K562 (cell line): ENCODE data around the gene PCID2. TPM values are rescaled to one million over a fixed set of nuclear protein-coding genes. Genes with fewer than 3 reads are reported as not detected.

Experiments used
- ATAC-seq: fragments of 200-7000 bp; cut with Tn5 transposase; 3 replicates; pipeline ENCODE4 v1.9.1; 2020; ENCODE audit warnings: moderate library complexity
- BruUV-seq: library from RNA; stranded (reverse); fragments of 400-500 nt; replicated peaks from 2 replicates; lab custom pipeline; 2021; lab: Mats Ljungman, UMichigan
- CTCF ChIA-PET: fragments of 300-600 bp; formaldehyde crosslinking; extraction: SDS; loops from one replicate; lab custom pipeline; 2021; ENCODE audit warnings: low intra/inter-chr PET ratio; lab: Yijun Ruan, JAX
- POLR2A ChIA-PET: fragments of 300-600, 350-650 bp; sonication (Branson Sonifier 250); formaldehyde crosslinking; extraction: SDS; loops from one replicate; lab custom pipeline; 2021; ENCODE audit warnings: antibody characterized with exemption, inconsistent platforms; lab: Yijun Ruan, JAX
- DNase-seq, 4 experiments: peaks; one replicate each; pipeline versions ENCODE4 v3.0.0 to v3.0.0-alpha.2; 2011 to 2018; ENCODE audit warnings: low spot score in 3 of 4, mixed read lengths in 3 of 4; ENCODE audit errors: extremely low read depth in 1 of 4
- FAIRE-seq: peaks from 2 replicates; lab custom pipeline; 2011; peaks lifted over from hg19 to GRCh38; lab: Jason Lieb, UNC
- H2AFZ ChIP-seq: 2 replicates; pipeline ENCODE4 v1.6.0; 2011; ENCODE audit warnings: low read depth, low read length, control low read depth, inconsistent platforms
- H3K27ac ChIP-seq: fragments of 200-600 bp; 3 replicates; pipeline ENCODE4 v1.8.0; 2011; ENCODE audit warnings: low read depth, mild to moderate bottlenecking, control low read depth, inconsistent platforms, low read length, moderate library complexity, mixed read lengths; ENCODE audit errors: extremely low read depth
- H3K27me3 ChIP-seq, 2 experiments: fragments of 300-600 bp in 1 of 2; 2 replicates in 1 of 2; 3 replicates in 1 of 2; pipeline versions ENCODE4 v1.6.0 to v1.8.0; 2011; ENCODE audit warnings: inconsistent platforms in 2 of 2, low read length in 2 of 2, mild to moderate bottlenecking in 1 of 2, mixed read lengths in 1 of 2, moderate library complexity in 1 of 2; ENCODE audit not compliant: control insufficient read depth in 2 of 2, insufficient read depth in 2 of 2
- H3K36me3 ChIP-seq: fragments of 300-600 bp; 3 replicates; pipeline ENCODE4 v1.8.0; 2011; ENCODE audit warnings: mild to moderate bottlenecking, low read length, inconsistent platforms; ENCODE audit not compliant: control insufficient read depth, insufficient read depth
- H3K4me1 ChIP-seq, 2 experiments: fragments of 200-600 bp in 1 of 2; replicated peaks in 1 of 2; 2 replicates in 1 of 2; 3 replicates in 1 of 2; pipeline versions ENCODE4 v1.5.1 to v1.8.0; 2011; ENCODE audit warnings: inconsistent platforms in 2 of 2, low read length in 2 of 2, mild to moderate bottlenecking in 1 of 2, mixed read lengths in 1 of 2, moderate library complexity in 1 of 2; ENCODE audit not compliant: control insufficient read depth in 2 of 2, insufficient read depth in 2 of 2
- H3K4me2 ChIP-seq: 2 replicates; pipeline ENCODE4 v1.6.1; 2011; ENCODE audit warnings: low read length, control low read depth, inconsistent platforms, mixed read lengths; ENCODE audit not compliant: insufficient read depth
- H3K4me3 ChIP-seq: fragments of 200-600 bp; sonication (generic), shearing (Covaris generic); 2 replicates; pipeline ENCODE4 v1.5.1; 2016; ENCODE audit warnings: control low read depth, inconsistent platforms
- H3K79me2 ChIP-seq: fragments of 200-600 bp; 3 replicates; pipeline ENCODE4 v1.8.0; 2011; ENCODE audit warnings: low read length, inconsistent platforms; ENCODE audit not compliant: control insufficient read depth, insufficient read depth
- H3K9ac ChIP-seq, 2 experiments: 2 replicates each; pipeline versions ENCODE4 v1.6.0 to v1.6.1; 2011; ENCODE audit warnings: low read depth in 2 of 2, low read length in 2 of 2, control low read depth in 1 of 2, inconsistent platforms in 1 of 2, mild to moderate bottlenecking in 1 of 2, mixed read lengths in 1 of 2; ENCODE audit not compliant: insufficient read depth in 1 of 2
- H3K9me1 ChIP-seq: one replicate; pipeline ENCODE4 v1.6.0; 2011; ENCODE audit warnings: inconsistent platforms, mild to moderate bottlenecking, low read length, moderate library complexity; ENCODE audit not compliant: control insufficient read depth, insufficient read depth
- H3K9me3 ChIP-seq: replicated peaks from 2 replicates; pipeline ENCODE4 v1.5.1; 2011; ENCODE audit warnings: low read depth, low read length, inconsistent platforms; ENCODE audit not compliant: control insufficient read depth, insufficient read depth
- H4K20me1 ChIP-seq: replicated peaks from 2 replicates; pipeline ENCODE4 v1.6.1; 2011; ENCODE audit warnings: low read length, inconsistent platforms, mixed read lengths; ENCODE audit not compliant: control insufficient read depth, insufficient read depth
- CTCF ChIP-seq, 3 experiments: IDR thresholded peaks in 2 of 3; conservative IDR thresholded peaks in 1 of 3; 2 replicates each; pipeline ENCODE4 v1.5.1; 2011 to 2012; ENCODE audit warnings: low read length in 3 of 3, mild to moderate bottlenecking in 3 of 3, control low read depth in 2 of 3, improper control_type of control experiment in 1 of 3, inconsistent platforms in 1 of 3, low read depth in 1 of 3, mixed read lengths in 1 of 3, moderate library complexity in 1 of 3; ENCODE audit not compliant: insufficient read depth in 2 of 3
- HDAC8 ChIP-seq: fragments of 450-650 bp; IDR thresholded peaks from 2 replicates; pipeline ENCODE4 v1.6.1; 2016; ENCODE audit warnings: mild to moderate bottlenecking, missing genetic modification characterization, moderate library complexity, missing compliant biosample characterization
- KLF6 ChIP-seq: fragments of 250-450 bp; sonication (Bioruptor Pico); IDR thresholded peaks from 2 replicates; pipeline ENCODE4 v1.4.0; 2020; ENCODE audit warnings: mild to moderate bottlenecking, moderate library complexity, borderline replicate concordance
- LCOR ChIP-seq: sonication (generic); formaldehyde crosslinking; IDR thresholded peaks from 2 replicates; pipeline ENCODE4 v1.8.0; 2022; ENCODE audit warnings: mild to moderate bottlenecking, missing genetic modification reagents
- POLR2G ChIP-seq: fragments of 200-400 bp; formaldehyde crosslinking; IDR thresholded peaks from 2 replicates; pipeline ENCODE4 v1.6.1; 2017; ENCODE audit warnings: low read depth, mild to moderate bottlenecking, antibody characterized with exemption, low read length, moderate library complexity
- RCOR1 ChIP-seq, 2 experiments: IDR thresholded peaks; 2 replicates each; pipeline ENCODE4 v1.6.1; 2012; ENCODE audit warnings: low read depth in 2 of 2, low read length in 2 of 2, borderline replicate concordance in 1 of 2, improper control_type of control experiment in 1 of 2
- RFX7 ChIP-seq: fragments of 250-450 bp; sonication (Bioruptor Pico); IDR thresholded peaks from 2 replicates; pipeline ENCODE4 v1.5.1; 2021; ENCODE audit warnings: mild to moderate bottlenecking
- ZNF316 ChIP-seq: fragments of 450-650 bp; IDR thresholded peaks from 2 replicates; pipeline ENCODE4 v1.6.1; 2016
- WGBS: fragments of 100-300 bp; shearing (Covaris generic); methylation state at CpG from one replicate; pipeline ENCODE4 v1.1.6; 2016; ENCODE audit warnings: low coverage, mixed read lengths; ENCODE audit not compliant: insufficient coverage; ENCODE audit errors: missing lambda C conversion rate; 5-methylcytosine and 5-hydroxymethylcytosine counted together
- in situ Hi-C: fragments of 300-500 bp; cut with MboI; formaldehyde crosslinking; loops from 4 replicates; pipeline ENCODE4 v1.15.0; 2018; ENCODE audit warnings: inconsistent platforms, mixed read lengths
- intact Hi-C: fragments of 100-400 bp; cut with micrococcal nuclease; formaldehyde crosslinking; loops from 2 replicates; pipeline ENCODE4 v1.14.2; 2022
- polyA plus RNA-seq, 8 experiments: library from polyadenylated mRNA; depleted of rRNA in 4 of 8; stranded (reverse) in 5 of 8; unstranded in 3 of 8; fragments of >200 nt; fragmentation: Nextera tagmentation in 2 of 8; fragmentation: Illumina TruSeq in 1 of 8; extraction: Ambion mirVana in 2 of 8; extraction: Trizol in 1 of 8; gene quantifications; 2 replicates each; pipeline versions ENCODE4 v1.2.1 to v1.2.3, GENCODE V29; 2011 to 2014; ENCODE audit warnings: inconsistent platforms in 1 of 8, missing spikeins in 1 of 8
- total RNA-seq, 7 experiments: library from RNA; depleted of rRNA in 6 of 7; stranded (reverse); fragments of >200 nt in 6 of 7; fragmentation: Illumina TruSeq in 2 of 7; extraction: Trizol in 2 of 7; gene quantifications; 2 replicates each; pipeline versions ENCODE4 v1.2.1 to v1.2.3, GENCODE V29; 2011 to 2021; ENCODE audit warnings: low replicate concordance in 1 of 7
- TF ChIP-seq, protein P1 (sequence below): IDR thresholded peaks from 2 replicates; pipeline ENCODE4 v1.6.1; 2014; ENCODE audit warnings: antibody characterized with exemption

The PCID2 gene
- total and polyA plus RNA-seq, 9 of the 15 experiments (the other 6 are each of a cell fraction or from before 2014, with no cell fraction given), result 39.6 to 117 (median 59.6) TPM

GRCh38 chr13:113232208-113233003, 23.9 kb upstream of the PCID2 start:
- H3K36me3 ChIP-seq, result peaks cover 73% of the 10 kb centered on the region; the same call in 2 of the 3 replicates
- H3K27me3 ChIP-seq, result no peaks in the 10 kb centered on the region
- no peak for ATAC-seq
- no peak for FAIRE-seq
- POLR2A ChIA-PET, result interaction anchor here (0.6 kb wide), 1 partner anchor 32 kb away, joined by 3 read pairs; no protein-coding TSS in a partner anchor
- no peak overlapping the region for H3K27ac ChIP-seq
- DNase-seq, result no peak
- WGBS, result 92% methylated on average over 14 of the region's 18 CpGs
- no peak overlapping the region for H3K4me3 ChIP-seq
- H2AFZ ChIP-seq, result no peak overlapping the region
- intact Hi-C loops, result no loop called here
- TF ChIP-seq LCOR (no peak), CTCF (IDR thresholded peaks at IDR 0.05 in 2 of 3, conservative IDR thresholded peaks at IDR 0.05 in 1 of 3; ENCODE audit: insufficient read depth in 2 of 3, low read depth in 1 of 3, low read length in 3 of 3) (no peak), HDAC8 (tag) (no peak), POLR2G (peak; percentile 40; the same call in 1 of the 2 replicates), RCOR1 (IDR thresholded peaks at IDR 0.05; ENCODE audit: borderline replicate concordance in 1 of 2, low read depth in 2 of 2, low read length in 2 of 2) (no peak), ZNF316 (no peak), KLF6 (CRISPR knock-in tag) (no peak), RFX7 (CRISPR knock-in tag) (no peak)
- TF ChIP-seq, protein P1, sequence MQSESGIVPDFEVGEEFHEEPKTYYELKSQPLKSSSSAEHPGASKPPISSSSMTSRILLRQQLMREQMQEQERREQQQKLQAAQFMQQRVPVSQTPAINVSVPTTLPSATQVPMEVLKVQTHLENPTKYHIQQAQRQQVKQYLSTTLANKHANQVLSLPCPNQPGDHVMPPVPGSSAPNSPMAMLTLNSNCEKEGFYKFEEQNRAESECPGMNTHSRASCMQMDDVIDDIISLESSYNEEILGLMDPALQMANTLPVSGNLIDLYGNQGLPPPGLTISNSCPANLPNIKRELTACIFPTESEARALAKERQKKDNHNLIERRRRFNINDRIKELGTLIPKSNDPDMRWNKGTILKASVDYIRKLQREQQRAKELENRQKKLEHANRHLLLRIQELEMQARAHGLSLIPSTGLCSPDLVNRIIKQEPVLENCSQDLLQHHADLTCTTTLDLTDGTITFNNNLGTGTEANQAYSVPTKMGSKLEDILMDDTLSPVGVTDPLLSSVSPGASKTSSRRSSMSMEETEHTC, result no peak
- TF ChIP-seq, all 486 proteins: peak for 1
- CTCF ChIA-PET, result no interaction called here
- H3K9me1 ChIP-seq, result no peaks in the 10 kb centered on the region
- no peak overlapping the region for H3K4me2 ChIP-seq
- H3K9ac ChIP-seq, result no peak overlapping the region; a peak in 1 of 4 replicates
- H3K9me3 ChIP-seq, result no peaks in the 10 kb centered on the region
- no peaks in the 10 kb centered on the region for H3K79me2 ChIP-seq
- no peaks in the 10 kb centered on the region for H4K20me1 ChIP-seq
- no peaks in the 10 kb centered on the region for H3K4me1 ChIP-seq
- BruUV-seq, result no TSS peak
- in situ Hi-C loops, result no loop called here
